ENCODE results near the gene FSTL4.
A peak's percentile ranks its signal among the peaks of the same experiment; 100 is the strongest.
"Not testable (repeated sequence)": the region's sequence is repeated elsewhere in the genome, so short reads cannot be mapped to it uniquely, and the experiment has no call there.

The FSTL4 gene

DNA sequence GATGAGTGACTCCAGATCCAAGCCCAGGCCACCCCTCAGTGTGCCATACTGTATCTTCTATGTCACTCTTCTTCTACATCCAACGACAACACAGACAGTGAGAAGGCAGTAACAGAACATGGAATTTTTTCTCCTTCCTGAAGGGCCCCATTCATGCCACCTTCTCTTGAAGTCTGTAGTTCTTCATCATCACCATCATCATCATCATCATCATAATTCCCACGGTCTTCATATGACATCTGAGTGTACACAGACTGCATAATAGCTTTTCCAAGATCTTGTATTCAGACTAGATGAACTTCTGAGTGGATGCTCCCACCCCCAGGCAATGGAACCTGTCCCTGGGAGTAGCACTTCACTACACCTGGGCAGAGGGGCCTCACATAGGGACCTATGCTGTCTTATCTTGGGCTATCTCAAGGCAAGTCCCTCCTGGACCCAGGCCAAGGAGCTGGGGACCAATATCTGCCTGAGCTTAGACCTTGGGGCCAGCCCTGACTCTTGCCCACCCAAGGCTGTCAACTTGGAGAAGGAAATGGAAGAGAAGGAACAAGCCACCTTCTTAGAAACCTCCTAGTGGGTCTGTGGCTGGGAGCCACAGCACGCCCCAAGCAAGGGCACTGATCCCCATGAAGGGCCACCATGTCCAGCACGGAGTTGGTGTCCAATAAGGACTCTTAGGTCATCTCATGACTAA lies 159.1 kb downstream of the FSTL4 start:
- no peak for DNase-seq

DNA sequence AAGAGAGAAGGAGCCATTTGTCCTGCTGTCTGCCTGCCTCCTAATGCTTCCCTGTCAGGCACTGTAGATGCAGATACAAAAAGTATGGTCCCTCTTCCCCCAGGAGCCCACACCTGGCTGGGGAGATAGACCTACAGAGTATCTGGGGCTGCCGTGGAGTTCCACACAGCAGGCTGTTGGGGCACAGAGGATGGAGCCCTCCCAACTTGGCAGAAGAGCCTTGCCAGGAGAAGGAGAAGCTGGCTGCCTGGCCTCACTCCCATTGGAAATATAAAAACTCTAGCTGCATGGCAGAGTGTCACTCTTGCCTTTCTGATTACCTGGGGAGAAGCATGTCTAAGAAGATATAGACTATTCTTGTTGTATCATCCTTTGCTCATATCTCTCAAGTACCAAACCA lies 160.4 kb downstream of the FSTL4 start:
- no peak for DNase-seq

DNA sequence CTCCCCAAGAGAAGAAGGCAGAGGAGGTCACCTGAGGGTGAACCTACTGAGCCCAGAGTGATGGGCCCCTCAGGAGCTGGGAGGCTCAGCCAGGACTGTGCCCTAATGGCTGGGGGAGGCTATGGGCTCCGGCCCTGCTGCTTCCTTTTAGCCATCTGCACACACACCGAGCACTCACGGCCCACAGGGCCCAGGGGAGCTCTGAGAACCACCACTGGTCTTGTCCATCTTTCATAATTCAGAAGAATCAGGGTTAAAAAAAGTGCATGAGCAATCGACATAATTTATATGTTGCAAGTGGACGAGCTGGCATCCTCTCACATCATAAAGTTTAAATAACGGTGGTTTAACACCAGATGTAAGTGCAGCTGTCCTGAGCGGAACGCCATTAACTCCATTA lies 162.1 kb downstream of the FSTL4 start:
- DNase-seq, result peak; percentile 23

DNA sequence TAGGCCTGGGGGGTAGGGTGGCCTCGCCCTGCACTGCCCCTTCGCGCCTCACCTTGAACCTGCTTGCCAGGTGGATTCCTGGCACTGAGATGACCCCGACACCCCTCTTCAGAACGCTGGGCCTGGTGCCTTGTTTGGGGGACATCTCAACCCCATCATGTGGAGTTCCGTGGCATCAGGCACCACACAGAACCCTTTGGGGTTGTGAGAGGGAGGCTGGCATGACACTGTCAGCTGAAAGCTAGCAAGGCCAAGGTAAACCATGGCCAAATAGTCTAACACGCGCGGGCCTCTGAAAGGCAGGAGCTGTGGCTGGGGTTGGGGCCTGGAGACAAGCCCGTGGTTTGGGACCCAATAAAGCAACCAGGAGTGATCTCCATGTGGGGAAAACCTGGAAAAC lies 163.2 kb downstream of the FSTL4 start:
- DNase-seq, result no peak

DNA sequence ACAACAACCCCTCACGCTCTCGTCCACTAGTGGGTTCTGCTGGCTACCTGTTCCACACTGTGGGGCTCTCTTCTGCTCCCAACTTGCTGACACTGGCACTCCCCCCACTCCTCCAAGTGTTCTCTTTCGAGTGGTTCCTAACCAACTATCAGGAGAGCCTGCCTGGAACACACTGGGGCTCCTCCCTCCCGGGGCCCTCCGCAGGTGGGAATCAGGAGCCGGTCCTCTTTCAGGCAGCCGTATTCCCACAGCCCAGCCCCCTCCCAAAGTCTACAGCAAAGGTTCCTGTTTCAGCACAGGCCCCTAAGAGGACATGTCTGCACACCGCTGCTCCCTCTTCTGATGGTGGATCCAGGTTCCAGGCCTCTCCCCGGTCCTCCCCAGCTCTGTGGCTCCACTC lies 165.9 kb downstream of the FSTL4 start:
- peak; percentile 20 for DNase-seq

DNA sequence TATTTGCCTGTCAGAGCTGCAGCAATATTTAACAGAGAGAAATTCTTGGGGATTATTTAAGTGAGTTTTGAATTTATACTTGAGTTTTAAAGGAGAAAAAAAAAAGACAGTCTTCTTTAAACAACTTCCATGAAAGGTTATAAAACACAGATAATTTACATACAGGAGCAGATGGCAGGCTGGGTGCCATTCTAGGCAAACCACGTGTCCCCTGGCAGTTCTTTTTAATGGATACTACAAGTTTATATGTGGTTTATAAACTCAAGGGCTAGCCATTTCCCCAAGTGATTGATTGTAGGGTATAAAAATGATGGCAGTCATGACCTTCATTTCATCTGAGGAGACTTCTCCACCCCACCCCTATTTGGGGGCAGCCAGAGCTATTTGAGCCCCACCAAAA lies 166.6 kb downstream of the FSTL4 start:
- no peak for DNase-seq

DNA sequence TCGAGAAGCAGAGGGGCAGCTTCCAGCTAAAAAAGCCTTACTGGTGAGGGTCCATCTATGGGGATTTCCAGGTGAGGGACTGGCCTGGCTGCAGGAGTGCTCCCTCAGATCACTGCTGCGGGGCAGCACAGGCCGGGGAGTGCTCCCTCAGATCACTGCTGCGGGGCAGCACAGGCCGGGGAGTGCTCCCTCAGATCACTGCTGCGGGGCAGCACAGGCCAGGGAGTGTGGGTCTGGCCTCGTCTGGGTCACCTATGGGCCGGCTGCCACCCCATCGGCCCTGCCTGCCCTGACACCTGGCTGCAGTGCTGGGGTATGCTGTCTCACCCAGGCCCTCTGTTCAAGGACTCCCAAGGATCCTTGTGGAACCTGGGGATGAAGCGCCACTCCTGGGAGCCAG lies 167.1 kb downstream of the FSTL4 start:
- not testable (repeated sequence) for DNase-seq

DNA sequence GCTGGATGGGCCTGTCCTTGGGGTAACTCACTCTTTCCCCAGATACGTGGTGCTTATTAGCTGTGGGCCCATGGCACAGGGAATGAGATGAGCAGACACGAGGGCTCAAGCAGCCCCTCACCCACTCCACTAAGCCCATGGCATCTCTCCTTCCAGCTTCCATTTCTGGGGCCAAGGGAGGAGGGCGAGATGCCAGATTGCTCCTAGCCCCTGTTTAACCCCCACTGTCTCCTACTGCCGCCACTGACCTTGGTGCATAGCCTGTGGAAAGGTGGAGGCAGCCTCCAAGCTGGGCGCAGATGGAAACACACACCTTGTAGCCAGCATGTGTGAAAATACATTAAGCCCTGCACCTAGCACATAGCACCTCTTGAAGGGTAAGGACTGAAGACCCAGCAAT lies 167.6 kb downstream of the FSTL4 start:
- peak; percentile 17 for DNase-seq

DNA sequence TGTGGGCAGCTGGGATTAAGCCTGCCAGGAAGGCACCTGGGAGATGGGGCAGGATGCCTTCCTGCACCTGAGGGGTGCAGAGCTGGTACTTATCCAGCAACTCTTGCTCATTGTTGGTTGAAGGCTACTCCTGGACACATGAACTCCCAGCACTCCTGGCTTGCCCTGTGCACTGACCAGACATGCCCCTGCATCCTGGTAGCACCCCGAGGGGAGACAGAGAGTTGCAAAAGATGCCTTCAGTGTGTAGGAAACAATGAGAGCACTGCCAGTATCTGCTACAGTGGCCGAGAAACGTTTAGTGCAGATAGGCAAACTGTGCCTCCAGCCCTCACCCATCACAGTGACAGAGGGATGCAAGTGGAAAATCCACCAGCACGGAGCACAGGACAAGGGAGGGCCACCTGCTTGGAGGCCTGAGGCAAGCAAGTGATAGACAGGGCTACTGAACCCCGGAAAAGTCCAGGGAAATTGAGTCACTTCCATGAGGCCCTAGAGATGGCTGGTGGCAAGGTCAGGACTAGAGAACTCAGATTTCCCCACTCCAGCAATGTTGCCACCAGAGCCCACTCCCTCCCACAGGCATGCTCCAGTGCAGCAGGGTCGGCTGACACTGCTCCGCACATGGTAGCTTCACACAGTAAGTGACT lies 171.1 kb downstream of the FSTL4 start:
- DNase-seq, result peak; percentile 29

DNA sequence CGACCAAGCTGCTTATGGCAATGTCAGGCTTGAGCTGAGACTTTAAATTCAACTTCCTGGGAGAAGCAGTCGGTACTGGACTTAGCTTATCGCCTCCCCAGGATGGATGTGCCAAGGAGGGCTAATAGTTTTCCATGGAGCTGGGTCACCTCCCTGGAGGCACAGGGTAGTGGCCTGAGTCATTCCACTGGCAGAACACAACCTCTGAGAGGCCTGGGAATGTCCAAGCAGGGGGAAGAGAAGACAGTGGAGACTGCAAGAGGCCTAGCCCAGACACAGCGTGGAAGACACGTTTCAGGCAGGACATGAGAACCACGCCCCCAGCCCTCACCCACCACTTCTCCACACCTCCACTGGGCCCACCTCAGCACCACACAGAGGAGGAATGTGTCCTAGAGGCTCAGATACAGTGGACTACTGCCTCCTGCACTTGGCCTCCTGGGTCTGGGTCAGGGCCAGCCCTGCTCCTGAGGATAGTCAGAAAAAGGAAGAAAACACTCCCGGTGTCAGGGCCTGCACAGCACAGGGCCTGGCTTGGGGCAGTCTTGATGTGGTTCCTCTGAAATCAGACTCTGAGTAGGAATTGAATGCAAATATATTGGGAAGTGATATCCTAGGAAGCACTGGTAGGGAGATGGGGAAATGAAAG lies 171.8 kb downstream of the FSTL4 start:
- no peak for DNase-seq

DNA sequence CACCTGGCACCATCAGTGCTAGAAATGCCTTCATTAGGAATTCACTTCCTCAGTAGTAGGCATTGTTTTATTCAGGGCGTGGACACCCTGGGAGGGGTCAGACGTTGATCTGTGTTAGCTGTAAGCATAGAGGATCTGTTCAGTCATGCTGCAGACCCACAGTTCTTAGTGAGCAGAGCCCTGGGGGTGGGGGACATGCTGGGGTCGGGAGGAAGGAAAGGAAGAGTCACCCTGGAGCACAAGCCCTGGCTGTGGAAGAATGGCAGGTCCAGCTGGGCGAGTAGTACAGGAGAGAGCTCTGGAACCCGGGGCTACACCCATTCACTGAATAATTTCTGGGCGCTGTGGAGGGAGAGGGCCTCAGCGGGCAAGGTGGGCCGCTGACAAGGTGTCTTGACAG lies 172.5 kb downstream of the FSTL4 start:
- DNase-seq, result no peak

DNA sequence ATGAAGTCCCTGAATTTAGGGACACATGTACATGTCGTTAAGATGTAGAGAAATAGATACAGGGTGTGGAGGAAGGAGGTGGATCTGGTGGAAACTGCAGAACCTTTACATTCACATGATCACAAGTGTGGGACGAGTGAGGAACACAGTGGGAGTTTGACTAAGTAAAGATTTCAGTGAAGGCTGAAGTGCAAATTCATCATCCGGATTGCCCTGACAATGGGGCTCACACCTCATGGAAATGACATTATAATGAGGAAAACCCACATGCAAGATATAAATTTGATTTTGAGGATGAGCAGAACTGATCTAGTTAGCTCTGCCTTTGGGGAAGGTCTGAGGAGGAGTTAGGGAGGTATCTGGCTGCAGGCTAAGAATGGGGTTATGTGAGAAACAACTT lies 173.9 kb downstream of the FSTL4 start:
- DNase-seq, result no peak

DNA sequence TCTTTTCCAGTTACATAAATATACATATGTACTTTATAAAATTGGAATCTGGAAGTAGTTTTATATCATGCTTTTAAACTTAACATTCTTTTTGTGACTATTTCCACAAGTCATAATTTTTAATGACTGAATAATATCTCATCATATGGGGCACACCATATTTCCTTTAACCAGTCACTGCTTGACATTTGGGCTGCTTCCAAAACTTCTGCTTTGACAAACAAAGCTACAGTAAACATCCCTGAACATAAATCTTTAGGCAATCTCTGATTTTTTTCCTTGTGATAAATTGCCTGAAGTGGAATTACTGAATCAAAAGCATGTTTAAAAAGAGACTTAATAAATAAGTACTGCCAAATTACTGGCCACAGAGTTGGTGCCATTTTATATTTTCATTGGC lies 178.0 kb downstream of the FSTL4 start:
- no peak for DNase-seq

DNA sequence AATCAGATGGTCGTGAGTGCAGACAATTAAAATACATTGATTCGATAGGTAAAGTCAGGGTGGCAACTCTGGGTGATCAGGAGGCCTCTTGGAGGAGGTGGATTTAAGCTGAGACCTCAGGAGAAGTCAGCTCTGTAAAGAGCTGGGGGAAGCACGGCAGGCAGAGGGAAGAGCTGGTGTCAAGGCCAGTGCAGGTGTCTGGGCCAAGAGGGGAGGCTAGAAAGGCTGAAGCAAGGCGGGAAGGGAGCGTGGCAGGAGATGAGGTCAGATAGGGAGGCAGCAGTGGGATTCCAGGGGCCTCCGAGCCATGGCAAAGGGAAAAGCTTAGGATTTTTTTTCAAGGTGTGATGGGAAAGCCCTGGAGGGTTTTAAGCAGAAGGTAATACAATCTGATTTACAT lies 178.7 kb downstream of the FSTL4 start:
- no peak for DNase-seq

DNA sequence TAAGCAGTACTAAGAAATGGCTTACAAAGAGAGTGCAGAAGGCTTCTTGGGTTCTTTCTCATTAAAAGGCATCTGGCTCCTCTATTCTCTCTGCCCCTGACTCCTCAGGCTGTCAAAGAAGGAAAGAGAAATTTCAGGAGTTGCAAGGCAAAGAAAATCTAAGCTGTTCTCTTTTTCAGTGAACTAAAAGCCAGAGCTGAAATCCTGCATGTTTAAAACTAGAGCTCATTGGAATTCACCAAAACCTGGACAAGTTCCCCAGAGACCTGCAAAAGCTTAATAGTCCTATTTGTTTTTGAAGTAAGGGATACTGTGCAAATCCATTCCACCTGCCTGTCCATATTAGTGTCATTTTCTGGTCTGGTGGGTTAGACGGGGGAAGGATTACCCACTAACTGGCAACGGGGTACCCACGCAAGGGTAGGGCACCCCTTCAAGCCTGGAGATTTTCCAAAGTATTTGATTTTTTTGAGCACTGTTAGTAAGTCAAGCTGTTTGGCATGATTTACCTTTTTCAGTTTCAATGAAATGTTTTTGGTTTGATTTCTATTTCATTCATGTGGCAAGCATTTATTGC lies 179.3 kb downstream of the FSTL4 start:
- DNase-seq, result no peak

DNA sequence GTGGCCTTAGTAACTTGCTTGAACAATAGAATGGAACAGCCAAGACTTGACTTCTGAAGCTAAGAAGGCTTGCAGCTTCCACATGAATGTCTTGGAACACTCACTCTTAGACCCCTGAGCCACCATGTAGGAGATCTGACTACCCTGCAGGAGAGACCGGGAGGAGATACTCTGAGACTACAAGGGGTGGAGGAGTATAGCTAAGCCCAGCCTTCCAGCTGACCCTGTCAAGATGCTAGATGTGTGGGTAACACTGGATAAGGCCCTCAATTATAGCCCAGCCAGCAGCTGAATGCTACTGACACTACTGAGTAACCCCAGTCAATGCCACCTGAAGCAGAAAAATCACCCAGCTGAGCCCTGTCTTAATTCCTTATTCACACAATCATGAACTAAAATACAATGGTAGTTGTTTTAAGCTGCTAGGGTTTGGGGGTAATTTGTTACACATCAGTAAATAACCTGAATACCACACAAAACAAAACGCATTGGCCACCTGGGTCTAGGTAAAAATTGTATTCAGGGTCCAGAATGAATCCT lies 180.9 kb downstream of the FSTL4 start:
- no peak for DNase-seq

DNA sequence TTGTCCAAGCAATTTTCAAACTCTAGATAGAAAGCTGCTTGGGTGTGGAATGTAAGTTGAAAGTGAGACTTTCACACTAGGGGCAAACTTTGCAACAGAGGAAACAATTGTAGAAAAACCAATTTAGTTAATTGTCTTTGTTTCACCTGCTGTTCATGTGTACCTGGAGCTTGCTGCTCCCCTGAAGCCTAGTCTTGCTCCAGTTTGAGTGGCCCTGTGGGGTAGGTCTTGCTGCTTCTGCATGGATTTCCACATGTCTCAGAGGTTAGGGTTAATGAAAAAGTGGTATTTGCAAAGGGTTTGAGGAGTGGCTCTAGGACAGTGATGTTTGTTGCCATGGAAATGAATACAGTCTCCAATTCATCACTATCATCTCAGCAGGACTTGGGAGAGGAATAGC lies 182.2 kb downstream of the FSTL4 start:
- DNase-seq, result no peak

DNA sequence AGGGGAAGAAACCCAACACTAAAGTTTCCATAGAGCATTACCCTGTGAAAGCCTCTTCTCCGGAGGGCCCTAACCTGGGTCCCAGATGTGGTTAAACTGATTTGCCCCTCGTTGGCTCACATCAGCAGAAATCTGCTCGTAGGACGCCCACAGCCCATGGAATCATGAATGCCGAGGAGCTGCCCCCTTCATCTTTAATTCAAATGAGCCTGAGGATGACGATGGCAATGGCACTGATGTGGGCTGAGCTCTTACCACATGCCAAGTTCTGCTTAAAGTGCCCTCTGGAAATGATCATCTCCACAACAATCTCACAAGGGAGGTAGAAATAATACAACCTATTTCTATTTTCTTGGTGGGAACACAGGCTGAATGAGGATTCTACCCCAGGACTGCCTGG lies 183.3 kb downstream of the FSTL4 start:
- no peak for DNase-seq

DNA sequence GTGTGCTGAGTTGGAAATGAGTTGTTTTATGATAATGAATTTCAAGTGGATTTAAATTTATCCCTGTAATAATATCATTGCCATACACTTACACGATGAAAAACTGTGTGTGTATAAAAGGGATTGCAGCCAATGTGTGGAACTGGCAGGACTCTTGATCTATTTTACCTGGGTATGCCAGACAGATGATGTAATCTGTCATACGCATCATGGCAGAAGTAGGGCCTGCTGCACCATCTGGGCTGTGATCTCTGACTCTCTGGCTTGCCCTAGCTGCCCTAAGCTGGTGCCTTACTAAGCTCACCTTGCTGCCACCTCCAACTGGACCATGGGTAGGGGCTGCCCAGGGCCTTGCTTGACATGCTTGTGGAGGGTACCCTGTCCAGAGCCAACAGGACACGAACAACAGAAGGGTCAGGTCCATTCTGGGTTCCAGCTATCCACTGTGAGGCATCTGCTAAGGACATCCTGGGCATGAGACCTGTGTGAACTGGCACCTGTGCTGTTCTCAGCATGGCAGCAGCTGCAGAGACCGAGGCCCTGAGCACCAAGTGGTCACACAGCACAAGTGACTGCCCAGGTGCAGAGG lies 184.2 kb downstream of the FSTL4 start:
- DNase-seq, result no peak

DNA sequence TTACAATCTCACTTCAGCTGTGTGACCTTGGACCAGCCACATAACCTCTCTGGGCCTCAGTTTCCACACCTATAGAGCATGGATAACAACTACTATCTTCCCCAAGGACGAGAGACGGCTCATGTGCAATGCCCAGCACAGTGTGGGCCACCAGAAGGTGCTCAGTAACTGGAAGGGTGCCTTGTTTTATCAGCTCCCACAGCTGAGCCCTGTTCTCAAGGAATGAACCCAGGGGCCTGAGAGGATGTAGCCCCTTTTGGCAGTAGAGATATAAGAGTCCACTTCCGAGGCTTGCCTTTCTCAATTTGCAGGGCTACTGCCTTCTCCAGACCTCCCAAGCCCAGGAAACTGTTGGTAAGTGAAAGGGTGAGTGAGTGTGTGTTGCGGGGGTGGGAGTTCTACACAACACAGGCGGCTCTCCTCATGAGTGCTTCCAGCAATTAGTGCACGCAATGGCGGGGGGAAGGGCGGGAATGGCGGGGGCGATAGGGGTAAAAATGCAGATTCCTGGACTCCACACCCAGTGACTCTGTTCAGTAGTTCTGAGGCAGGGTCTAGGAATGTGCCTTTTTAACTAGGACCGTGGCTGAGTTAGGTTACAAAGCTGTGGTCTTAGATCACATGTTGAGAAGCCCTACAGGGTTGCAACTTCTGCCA lies 185.1 kb downstream of the FSTL4 start:
- DNase-seq, result no peak

DNA sequence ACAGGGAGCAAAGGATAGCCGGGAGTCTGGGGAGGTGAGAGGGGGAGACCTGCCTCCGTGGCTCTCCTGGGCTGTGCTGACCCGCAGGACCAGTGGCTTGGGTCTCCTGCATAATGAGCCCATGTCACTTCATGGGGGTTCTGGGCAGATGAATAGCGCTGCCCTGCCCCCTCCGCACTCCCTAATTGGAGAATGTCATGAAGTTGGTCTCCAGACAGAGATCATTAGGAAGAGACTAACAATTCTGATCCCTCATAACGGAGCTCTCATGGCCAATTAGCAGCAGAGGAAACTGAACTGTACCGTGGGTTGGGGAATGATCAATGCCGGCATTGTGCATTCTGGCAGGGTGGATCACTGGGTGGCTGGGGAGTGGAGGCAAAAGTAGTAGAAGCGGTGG lies 186.1 kb downstream of the FSTL4 start:
- DNase-seq, result peak; percentile 29

DNA sequence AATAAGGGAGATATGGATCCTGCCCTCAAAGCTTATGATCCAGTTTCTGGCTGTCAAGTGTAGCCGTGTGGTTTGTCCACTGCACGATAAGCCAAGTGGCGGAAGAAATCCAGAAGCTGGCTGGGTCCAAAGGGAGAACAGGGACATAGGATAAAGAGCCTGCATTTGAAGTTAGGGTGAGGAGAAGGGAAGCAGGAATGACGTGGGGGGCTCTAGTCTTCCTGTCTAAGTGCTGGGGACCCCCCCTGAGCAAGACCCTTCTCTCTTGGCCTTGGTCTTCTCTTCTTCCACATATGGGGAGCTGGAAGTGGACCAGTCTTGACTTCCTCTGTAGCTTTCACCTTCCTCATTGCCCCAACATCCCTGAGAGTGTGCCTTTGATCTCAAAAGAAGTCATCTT lies 186.6 kb downstream of the FSTL4 start:
- no peak for DNase-seq

DNA sequence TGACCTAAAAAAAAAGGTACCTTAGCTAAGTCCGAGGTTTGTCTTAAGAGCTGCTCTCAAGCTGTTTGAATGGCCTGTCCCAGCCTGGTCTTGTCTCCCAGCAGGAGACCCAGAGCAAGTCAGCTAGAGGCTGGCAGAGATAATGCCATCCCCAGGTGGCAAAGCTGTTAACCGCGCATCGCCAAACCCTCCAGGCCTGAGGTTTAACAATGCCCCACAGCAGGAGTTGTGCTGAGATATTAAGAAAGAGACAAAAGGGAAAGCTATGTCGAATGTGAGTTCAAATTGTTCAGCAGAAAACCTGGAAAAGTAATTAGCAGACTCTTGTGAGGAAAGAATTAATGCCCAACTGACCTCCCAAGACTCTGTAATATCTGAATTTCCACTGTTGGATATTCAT lies 187.1 kb downstream of the FSTL4 start:
- DNase-seq, result no peak

Data from activated CD8-positive, alpha-beta memory T cell treated with anti-CD3 and anti-CD28 coated beads, Interleukin-2, amount 50 U/mL, for 48 hours (primary cell).